Activated naive CD8-positive, alpha-beta T cell (primary cell): ENCODE data around the gene GRIK4.

Experiments
- H3K27ac Mint-ChIP-seq: one replicate; pipeline ENCODE4 v1.8.0; 2021; ENCODE audit warnings: mixed read lengths
- H3K27me3 Mint-ChIP-seq: one replicate; pipeline ENCODE4 v1.8.0; 2021; ENCODE audit warnings: mixed read lengths
- H3K36me3 Mint-ChIP-seq: one replicate; pipeline ENCODE4 v1.8.0; 2021; ENCODE audit warnings: mixed read lengths
- H3K4me1 Mint-ChIP-seq: one replicate; pipeline ENCODE4 v1.8.0; 2021; ENCODE audit warnings: low read depth, mixed read lengths
- H3K4me3 Mint-ChIP-seq: one replicate; pipeline ENCODE4 v1.8.0; 2021; ENCODE audit warnings: mild to moderate bottlenecking, mixed read lengths
- H3K9me3 Mint-ChIP-seq: one replicate; pipeline ENCODE4 v1.8.0; 2021; ENCODE audit warnings: low read depth, mixed read lengths

Gene GRIK4

DNA sequence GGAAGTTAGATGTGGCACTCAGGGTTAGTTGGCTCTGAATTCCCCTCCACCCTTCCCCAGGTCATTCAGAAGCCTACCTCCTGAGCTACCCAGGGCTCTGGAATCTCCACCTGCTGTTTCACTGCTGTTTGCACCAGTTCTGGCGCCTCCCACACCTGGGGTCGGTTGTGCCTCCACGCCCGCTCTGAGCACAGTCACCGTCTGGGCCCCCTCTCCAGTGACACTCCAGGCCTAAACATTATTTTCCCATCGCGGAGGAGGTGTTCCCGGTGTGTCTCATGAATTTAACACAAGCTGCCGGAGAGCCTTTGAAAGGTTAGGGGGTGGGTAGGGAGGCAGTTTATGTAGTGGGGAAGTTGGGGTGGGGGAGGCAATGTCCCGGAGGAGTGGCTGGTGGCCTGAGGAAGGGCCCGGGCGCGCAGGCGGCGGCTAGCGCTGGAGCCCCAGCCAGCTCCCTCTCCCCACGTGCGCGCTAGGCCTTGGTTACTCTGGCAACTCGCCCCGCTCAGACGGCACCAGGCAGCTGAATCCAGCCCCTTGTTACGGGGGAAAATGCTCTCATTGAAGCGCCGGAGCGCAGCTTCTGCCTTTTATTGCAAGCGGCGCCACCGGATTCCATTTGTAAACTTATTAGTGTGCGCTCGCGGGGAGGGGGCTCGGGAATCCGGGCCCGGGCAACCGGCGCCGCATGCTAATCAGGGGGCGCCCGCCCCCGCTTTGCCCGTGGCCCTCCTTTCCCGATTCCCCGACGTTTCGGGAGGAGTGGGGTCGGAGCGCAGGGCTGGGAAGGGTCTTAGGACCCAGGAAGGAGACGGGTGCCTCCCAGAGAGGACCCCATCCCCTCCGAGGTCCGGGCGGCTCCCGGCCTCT, 52.4 kb downstream of the GRIK4 start:
- no peaks in the 10 kb centered on the region for H3K36me3 Mint-ChIP-seq
- H3K9me3 Mint-ChIP-seq, result no peaks in the 10 kb centered on the region
- peaks cover 29% of the 10 kb centered on the region for H3K27me3 Mint-ChIP-seq
- peaks cover 4% of the 10 kb centered on the region for H3K4me1 Mint-ChIP-seq
- no peak overlapping the region for H3K27ac Mint-ChIP-seq
- H3K4me3 Mint-ChIP-seq, result no peak overlapping the region

DNA sequence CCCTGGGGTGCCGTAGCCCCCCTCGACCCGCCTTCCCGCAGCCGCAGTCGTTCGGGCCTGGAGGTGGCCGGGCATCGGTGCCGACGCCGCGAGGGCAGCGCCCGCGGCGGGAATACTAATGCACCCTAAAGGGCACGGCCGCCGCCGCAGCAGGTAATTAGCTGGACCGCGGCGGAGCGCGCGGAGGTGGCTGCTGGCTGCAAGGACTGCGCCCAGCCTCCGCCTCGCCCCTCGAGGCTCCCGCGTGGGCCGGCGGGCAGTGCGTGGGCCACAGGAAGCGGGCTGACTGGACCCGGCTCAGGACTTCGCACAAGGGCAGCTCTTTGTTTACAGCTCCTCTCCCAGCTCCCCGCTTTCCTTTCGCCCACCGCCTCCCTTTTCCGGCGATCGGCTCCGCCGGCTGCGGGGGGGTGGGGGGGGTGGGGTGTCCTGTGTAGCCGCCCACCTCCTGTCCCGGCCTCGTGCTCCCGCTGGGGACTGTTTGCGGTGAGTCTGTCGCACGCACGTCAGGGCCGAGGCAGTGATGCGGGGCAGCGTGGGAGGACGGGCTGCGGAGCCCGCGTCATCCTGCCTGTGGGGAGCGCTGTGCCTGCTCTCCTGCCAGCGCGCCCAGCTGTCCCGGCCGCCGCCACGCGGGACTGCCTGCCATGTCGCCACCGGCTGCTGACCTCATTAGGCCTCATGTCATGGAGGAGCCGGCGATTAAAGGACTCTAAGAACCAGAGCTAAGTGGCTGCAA, 53.2 kb downstream of the GRIK4 start:
- no peaks in the 10 kb centered on the region for H3K36me3 Mint-ChIP-seq
- peaks cover 4% of the 10 kb centered on the region for H3K4me1 Mint-ChIP-seq
- no peaks in the 10 kb centered on the region for H3K9me3 Mint-ChIP-seq
- no peak overlapping the region for H3K27ac Mint-ChIP-seq
- no peak overlapping the region for H3K4me3 Mint-ChIP-seq
- peaks cover 29% of the 10 kb centered on the region for H3K27me3 Mint-ChIP-seq

DNA sequence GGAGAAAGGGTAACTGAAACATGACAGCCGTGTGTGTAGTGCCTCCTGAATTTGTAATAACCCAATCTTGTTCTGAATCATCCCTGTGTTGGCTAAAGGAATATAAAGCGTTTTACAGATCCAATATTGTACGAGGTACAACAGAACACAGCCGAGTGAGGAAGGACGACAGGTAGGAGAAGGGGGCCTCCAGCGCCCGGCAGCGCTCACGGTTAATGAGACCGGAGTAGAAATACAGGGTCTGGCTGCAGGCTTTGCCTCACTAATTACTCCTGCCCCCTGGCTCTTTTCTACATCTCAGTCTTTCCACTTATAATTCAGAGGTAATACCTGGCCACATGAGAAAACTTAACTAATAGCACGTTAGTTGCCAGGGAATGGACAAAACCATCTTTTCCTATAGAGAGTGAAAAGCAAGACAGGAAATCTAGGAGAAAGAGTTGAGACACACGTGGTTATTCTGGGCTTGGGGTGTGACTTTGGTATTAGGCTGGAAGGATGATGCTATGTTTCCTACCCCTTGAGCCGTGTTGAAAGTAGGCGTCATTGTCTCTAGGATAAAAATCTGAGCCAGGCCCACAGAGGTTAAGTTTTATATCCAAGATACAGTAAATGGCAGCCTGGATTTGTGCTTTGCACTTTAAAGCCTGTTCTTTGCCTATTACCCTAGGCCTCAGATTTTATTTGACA, 54.1 kb downstream of the GRIK4 start:
- Mint-ChIP-seq H3K4me3 (peak overlapping the region; percentile 10), H3K4me1 (peaks cover 4% of the 10 kb centered on the region), H3K36me3 (no peaks in the 10 kb centered on the region), H3K27me3 (peaks cover 29% of the 10 kb centered on the region), H3K27ac (no peak overlapping the region), H3K9me3 (no peaks in the 10 kb centered on the region)

- H3K27me3 Mint-ChIP-seq, result peaks cover 28% of the 10 kb centered on the region
- no peaks in the 10 kb centered on the region for H3K9me3 Mint-ChIP-seq
- H3K4me1 Mint-ChIP-seq, result peaks cover 4% of the 10 kb centered on the region
- H3K4me3 Mint-ChIP-seq, result no peak overlapping the region
- H3K27ac Mint-ChIP-seq, result no peak overlapping the region
- no peaks in the 10 kb centered on the region for H3K36me3 Mint-ChIP-seq
These were observed 54.6 kb downstream of the GRIK4 start for GRCh38 chr11:120566176-120566575.

DNA sequence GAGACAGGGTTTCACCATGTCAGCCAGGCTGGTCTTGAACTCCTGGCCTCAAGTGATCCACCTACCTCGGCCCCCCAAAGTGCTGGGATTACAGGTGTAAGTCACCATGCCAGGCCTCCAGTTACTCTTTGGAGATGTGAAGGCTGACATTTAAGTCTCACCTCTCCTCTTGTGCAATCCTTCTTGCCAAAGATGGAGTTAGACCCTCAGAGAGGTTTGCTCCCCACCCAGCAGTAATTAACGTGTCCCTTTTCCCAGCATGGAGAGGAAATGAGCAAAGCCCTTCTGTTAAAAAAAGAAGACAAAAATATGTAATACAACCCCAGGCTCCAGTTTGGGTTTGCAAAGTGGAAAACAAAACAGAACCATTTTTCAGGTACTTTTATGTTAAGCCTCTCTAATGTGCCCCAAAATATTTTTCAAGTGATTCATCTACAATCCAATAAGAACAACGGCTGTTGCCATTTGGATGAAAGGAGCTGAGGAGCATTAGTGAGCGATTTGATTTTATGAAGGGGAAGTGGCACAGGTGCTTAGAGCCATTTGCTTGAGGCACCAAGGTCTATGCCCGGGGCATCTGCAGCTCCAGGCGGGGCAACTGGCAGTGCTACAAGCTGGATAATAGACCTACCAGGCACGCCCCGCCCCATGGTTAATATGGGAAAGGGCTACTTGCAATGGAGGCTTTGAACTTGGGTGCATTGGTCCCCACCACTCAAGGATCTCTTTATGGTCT, 57.2 kb downstream of the GRIK4 start:
- Mint-ChIP-seq H3K27ac (no peak overlapping the region), H3K36me3 (no peaks in the 10 kb centered on the region), H3K4me1 (peaks cover 4% of the 10 kb centered on the region), H3K27me3 (peaks cover 19% of the 10 kb centered on the region), H3K4me3 (no peak overlapping the region), H3K9me3 (no peaks in the 10 kb centered on the region)

DNA sequence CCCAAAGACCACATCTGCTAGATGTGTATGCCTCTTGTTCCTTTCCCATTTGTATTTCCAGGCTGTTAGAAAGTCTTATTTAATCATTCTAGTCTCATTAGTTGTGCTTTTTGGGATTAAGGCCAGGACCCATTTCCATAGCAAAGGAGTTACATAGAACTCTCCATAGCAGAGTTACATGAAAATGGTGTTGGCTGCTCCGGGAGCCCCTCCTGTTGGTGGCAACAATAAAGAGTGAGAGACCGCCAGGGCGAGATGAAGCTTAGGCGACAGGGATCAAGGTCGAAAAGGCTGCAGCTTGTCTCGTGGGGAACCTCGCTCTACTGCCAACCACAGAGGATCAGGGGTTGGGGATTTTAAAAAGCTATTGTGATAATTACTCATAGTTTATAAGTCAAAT, 58.3 kb downstream of the GRIK4 start:
- H3K4me3 Mint-ChIP-seq, result no peak overlapping the region
- H3K27me3 Mint-ChIP-seq, result peaks cover 19% of the 10 kb centered on the region
- H3K9me3 Mint-ChIP-seq, result no peaks in the 10 kb centered on the region
- peaks cover 4% of the 10 kb centered on the region for H3K4me1 Mint-ChIP-seq
- no peaks in the 10 kb centered on the region for H3K36me3 Mint-ChIP-seq
- H3K27ac Mint-ChIP-seq, result no peak overlapping the region

DNA sequence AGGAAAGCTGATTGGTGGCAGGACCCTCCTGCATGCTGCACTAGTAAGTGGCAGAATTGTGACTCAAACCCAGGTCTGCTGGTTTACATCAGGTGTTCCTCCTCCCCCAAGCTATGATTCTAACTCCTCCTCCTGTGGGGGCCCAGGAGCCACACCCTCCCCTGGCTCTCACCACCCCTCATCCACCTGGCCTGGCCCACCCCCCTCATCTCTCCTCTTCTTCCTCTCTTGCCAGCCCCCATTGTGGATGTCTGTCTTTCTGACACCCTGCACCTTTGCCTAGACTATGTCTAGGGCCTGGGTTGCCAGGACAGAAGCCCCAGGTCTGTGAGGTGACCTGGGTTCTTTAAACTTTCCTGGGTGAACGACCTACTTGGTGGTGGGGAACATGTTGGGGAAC, 59.9 kb downstream of the GRIK4 start:
- H3K27me3 Mint-ChIP-seq, result peaks cover 13% of the 10 kb centered on the region
- no peaks in the 10 kb centered on the region for H3K36me3 Mint-ChIP-seq
- no peaks in the 10 kb centered on the region for H3K4me1 Mint-ChIP-seq
- H3K27ac Mint-ChIP-seq, result no peak overlapping the region
- H3K9me3 Mint-ChIP-seq, result no peaks in the 10 kb centered on the region
- no peak overlapping the region for H3K4me3 Mint-ChIP-seq

DNA sequence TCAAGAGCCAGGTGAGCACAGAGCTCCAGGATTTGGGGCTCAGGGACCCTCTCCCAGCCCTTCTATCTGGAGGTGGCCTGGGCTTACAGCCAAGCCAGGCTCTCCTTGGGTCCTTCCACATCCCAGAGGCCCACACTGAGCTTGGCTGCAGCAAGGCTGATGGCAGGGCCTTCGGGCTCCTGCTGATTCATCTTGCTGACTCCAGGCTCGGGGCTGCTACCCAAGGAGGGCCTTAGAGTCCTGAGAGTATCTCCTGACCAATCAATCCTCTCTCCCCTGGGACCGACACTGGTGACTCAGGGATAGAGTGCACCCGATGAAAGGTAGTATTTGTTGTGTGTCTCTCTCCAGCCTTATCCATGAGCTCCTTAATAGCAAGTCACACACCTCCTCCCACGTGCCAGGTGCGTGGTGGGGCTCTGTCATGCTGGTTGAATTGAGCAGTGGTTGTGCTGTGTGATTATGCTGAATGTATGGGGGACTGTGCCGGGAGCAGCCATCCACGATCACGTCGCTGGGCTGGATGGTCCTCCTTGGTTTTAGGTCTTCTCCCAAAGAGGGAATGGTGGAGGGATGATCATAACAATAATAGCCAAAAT, 62.3 kb downstream of the GRIK4 start:
- Mint-ChIP-seq H3K36me3 (no peaks in the 10 kb centered on the region), H3K27me3 (peaks cover 9% of the 10 kb centered on the region), H3K27ac (no peak overlapping the region), H3K4me3 (no peak overlapping the region), H3K4me1 (no peaks in the 10 kb centered on the region), H3K9me3 (no peaks in the 10 kb centered on the region)

GRCh38 chr11:120574876-120575275, 63.3 kb downstream of the GRIK4 start:
- no peaks in the 10 kb centered on the region for H3K36me3 Mint-ChIP-seq
- no peaks in the 10 kb centered on the region for H3K4me1 Mint-ChIP-seq
- H3K27me3 Mint-ChIP-seq, result peaks cover 9% of the 10 kb centered on the region
- no peaks in the 10 kb centered on the region for H3K9me3 Mint-ChIP-seq
- no peak overlapping the region for H3K4me3 Mint-ChIP-seq
- no peak overlapping the region for H3K27ac Mint-ChIP-seq

DNA sequence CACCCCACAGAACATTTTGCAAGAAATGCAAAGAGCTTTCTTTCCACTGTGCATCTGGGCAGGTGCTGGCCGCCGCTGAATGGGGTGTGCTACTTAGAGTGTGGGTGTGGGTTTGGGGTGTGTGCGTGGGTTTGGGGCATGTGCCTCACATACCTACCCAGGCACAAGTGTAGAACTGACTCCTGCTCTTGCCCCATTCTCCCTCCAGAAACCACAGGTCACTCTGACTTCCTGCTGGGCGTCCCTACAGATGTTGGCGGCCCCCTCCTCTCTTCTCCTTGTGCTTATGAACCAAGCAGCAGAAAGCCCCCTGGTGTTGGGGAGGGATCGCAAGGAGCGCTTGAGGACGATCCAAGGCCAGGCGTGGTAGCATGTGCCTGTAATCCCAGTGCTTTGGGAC, 63.9 kb downstream of the GRIK4 start:
- Mint-ChIP-seq H3K36me3 (no peaks in the 10 kb centered on the region), H3K4me1 (no peaks in the 10 kb centered on the region), H3K4me3 (no peak overlapping the region), H3K27me3 (peaks cover 9% of the 10 kb centered on the region), H3K27ac (no peak overlapping the region), H3K9me3 (no peaks in the 10 kb centered on the region)

DNA sequence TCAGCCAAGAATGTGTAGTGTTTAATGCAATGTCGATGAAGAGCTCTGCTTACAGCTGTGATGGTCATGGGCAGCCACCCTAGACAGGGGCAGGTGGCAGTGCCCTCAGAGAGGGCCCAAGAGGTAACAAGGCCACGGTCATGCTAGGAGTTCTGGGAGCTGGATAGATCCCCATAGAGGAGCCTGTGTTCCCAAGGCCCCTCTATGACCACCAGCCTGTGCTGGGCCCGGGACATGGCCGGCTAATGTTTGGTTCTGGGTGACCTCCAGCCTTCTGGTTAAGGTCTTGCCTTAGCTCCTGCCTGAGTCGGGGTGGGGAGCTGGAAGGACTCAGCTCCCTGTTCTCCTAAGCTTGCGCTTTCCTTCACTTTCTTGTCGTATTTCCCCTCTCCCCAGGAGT, 65.1 kb downstream of the GRIK4 start:
- H3K27me3 Mint-ChIP-seq, result peaks cover 5% of the 10 kb centered on the region
- H3K9me3 Mint-ChIP-seq, result no peaks in the 10 kb centered on the region
- no peak overlapping the region for H3K27ac Mint-ChIP-seq
- no peaks in the 10 kb centered on the region for H3K36me3 Mint-ChIP-seq
- no peak overlapping the region for H3K4me3 Mint-ChIP-seq
- no peaks in the 10 kb centered on the region for H3K4me1 Mint-ChIP-seq

DNA sequence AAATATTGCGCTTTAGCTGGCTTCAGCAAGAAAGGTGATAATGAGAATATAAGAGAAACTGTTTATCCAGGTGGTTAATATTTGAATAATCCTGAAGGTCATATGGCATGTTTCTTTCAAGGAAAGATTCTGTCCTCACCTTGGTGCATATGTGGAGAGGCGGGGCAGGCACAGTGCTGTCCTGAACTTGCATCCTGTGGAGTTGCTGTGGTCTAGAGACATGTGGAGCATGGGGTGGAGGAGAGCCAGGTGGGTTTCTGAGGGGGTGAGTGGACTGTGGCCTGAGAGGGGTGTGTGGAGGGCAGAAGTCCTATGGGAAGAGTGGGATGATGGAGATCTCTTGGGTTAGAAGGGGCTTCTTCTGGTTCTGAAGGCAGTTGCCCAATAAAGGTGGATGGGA, 65.5 kb downstream of the GRIK4 start:
- Mint-ChIP-seq H3K9me3 (no peaks in the 10 kb centered on the region), H3K4me3 (no peak overlapping the region), H3K27ac (no peak overlapping the region), H3K27me3 (peaks cover 5% of the 10 kb centered on the region), H3K36me3 (no peaks in the 10 kb centered on the region), H3K4me1 (no peaks in the 10 kb centered on the region)

- H3K4me1 Mint-ChIP-seq, result no peaks in the 10 kb centered on the region
- no peaks in the 10 kb centered on the region for H3K9me3 Mint-ChIP-seq
- H3K27me3 Mint-ChIP-seq, result peaks cover 6% of the 10 kb centered on the region
- no peak overlapping the region for H3K4me3 Mint-ChIP-seq
- H3K27ac Mint-ChIP-seq, result no peak overlapping the region
- no peaks in the 10 kb centered on the region for H3K36me3 Mint-ChIP-seq
These were observed 66.2 kb downstream of the GRIK4 start for GRCh38 chr11:120577624-120578363.
